ENCODE data around the gene IGFLR1.
"Not testable (repeated sequence)": the region's sequence is repeated elsewhere in the genome, so short reads cannot be mapped to it uniquely, and the experiment has no call there.

IGFLR1 gene

DNA sequence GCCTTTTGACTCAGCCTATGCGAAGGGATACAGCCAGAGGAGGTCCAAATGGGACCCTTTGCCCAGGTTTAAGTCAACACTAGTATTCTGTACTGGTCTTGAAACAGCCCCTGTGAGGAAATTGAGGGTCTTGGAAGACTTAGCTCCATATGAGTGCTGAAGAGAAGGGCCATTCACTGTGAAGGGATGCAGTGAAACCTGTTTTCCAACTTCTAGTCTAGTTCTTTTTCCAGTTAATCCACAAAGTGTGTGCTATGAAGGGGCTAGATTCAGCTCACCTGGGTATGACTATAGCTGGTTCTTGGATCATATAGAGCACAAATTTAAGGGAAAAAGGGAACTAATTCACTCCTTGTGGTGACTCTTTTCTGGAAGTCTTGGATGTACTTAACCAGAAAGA is 33.9 kb downstream of the IGFLR1 start:
- no peak for DNase-seq (ENCODE audit: low spot score)

- DNase-seq (ENCODE audit: low spot score), result no peak
Measured at GRCh38 chr19:35704218-35704617, 38.0 kb downstream of the IGFLR1 start, which contains the start of gene ZBTB32. Gene ZBTB32 (plus strand): TSS chr19:35704558. CDS start chr19:35714627, 10,069 bp downstream.

DNA sequence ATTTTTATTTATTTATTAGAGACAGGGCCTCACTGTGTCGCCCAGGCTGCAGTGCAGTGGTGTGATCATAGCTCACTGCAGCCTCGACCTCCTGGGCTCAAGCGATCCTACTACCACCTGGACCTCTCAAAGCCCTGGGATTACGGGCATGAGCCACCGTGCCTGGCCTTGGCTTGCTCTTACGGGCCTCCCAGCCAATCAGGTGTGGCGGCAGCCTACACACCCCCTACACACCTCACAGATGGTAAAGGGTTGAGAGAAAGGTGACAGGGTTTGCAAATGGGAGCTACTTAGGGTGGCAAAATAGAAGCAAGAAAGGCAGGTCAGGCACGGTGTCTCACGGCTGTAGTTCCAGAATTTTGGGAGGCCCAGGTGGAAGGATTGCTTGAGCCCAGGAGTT is 38.9 kb downstream of the IGFLR1 start:
- no peak for DNase-seq (ENCODE audit: low spot score)

GRCh38 chr19:35702223-35703012 is 39.8 kb downstream of the IGFLR1 start:
- peak; percentile 99 for DNase-seq (ENCODE audit: low spot score)

DNA sequence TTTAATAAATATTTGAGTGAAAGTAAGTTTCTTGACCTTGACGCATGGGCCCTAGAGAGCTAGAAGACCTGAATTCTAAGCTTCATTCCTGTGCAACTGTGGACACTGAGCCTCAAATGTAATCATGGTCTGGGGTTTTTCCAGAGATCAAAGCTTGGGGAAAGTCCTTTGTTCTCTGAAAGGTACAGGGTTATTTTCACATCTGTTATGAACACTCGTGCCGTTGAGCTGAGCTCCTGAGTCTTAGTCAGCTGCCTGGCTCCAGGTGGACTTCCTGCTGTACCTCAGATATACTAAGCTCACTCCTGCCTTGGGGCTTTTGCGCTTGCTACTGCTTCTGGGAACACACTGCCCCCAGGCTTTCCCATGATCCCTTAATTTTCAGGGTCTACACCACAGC is 45.4 kb downstream of the IGFLR1 start:
- no peak for DNase-seq (ENCODE audit: low spot score)

GRCh38 chr19:35695895-35696422 is 46.3 kb downstream of the IGFLR1 start:
- no peak for DNase-seq (ENCODE audit: low spot score)

- peak; percentile 86 for DNase-seq (ENCODE audit: low spot score)
Measured at GRCh38 chr19:35693835-35694599, 48.2 kb downstream of the IGFLR1 start.

DNA sequence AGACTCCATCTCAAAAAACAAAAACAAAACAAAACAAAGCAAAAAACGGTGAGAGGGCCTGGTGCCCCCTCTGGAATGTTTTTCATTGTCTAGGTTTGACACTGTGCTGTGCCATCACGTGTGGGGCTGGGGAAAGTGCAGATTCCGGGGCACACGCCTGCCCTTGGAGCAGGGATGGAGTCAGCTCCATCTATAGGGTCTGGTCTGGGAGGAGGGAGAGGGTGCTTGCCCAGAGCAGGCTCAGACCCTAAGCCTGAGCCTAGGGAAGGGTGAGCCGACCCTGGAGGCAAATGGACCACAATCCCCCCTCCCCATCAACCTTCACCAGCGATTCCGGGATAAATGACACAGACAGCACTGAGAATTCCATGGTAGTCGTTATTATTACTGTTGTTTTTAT is 48.8 kb downstream of the IGFLR1 start:
- DNase-seq (ENCODE audit: low spot score), result no peak

DNA sequence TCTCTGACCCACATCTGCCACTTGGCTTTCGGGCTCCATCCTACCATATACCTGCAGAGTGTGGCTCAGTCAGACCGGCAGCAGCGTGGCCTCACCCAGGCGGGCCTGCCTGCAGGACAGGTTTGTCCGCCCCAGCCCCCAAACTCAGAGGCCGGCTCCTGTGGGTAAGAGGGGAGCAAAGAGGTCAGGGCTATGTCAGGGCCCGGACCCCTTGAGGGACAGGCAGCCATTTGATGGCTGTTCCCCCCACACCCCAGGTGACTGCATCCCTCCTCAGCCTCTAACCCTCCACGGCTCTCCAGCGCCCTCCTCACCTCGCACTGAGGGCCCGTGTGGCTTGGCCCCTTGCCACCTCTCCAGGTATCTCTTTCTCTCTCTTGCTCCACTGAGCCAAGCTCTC is 50.2 kb downstream of the IGFLR1 start:
- DNase-seq (ENCODE audit: low spot score), result no peak

DNA sequence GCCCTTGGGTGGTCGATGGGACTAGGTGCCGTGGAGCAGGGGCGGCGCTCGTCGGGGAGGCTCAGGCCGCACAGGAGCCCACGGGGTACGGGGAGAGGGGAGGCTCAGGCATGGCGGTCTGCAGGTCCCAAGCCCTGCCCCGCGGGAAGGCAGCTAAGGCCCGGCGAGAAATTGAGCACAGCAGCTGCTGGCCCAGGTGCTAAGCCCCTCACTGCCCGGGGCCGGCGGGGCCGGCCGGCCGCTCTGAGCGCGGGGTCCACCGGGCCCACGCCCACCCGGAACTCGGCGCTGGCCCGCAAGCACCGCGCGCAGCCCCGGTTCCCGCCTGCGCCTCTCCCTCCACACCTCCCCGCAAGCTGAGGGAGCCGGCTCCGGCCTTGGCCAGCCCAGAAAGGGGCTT is 51.1 kb downstream of the IGFLR1 start:
- not testable (repeated sequence) for DNase-seq (ENCODE audit: low spot score)

- no peak for DNase-seq (ENCODE audit: low spot score)
Measured at GRCh38 chr19:35689836-35690235, 52.4 kb downstream of the IGFLR1 start.
